Endodermal cell (in vitro differentiated cells): Measurements from ENCODE around the gene TNFRSF9. TPM values are rescaled to one million over a fixed set of nuclear protein-coding genes. Genes with fewer than 3 reads are reported as not detected.

Source experiments
- DNase-seq: peaks from one replicate; pipeline ENCODE4 v3.0.0-alpha.2; 2017
- H3K27ac ChIP-seq: 2 replicates; pipeline ENCODE4 v1.5.1; 2013; ENCODE audit warnings: mild to moderate bottlenecking, low read depth, low read length, moderate library complexity
- H3K27me3 ChIP-seq: 2 replicates; pipeline ENCODE4 v1.6.1; 2013; ENCODE audit warnings: mild to moderate bottlenecking, low read length, moderate library complexity; ENCODE audit not compliant: insufficient read depth, control insufficient read depth, poor library complexity, severe bottlenecking
- H3K36me3 ChIP-seq: 2 replicates; pipeline ENCODE4 v1.7.0; 2013; ENCODE audit warnings: mild to moderate bottlenecking, low read length, moderate library complexity; ENCODE audit not compliant: control insufficient read depth, insufficient read depth
- H3K4me1 ChIP-seq: one replicate; pipeline ENCODE4 v1.7.0; 2013; ENCODE audit warnings: low read length; ENCODE audit not compliant: control insufficient read depth, insufficient read depth
- H3K4me3 ChIP-seq: 2 replicates; pipeline ENCODE4 v1.5.1; 2013; ENCODE audit warnings: mild to moderate bottlenecking, low read length, moderate library complexity
- H3K9ac ChIP-seq: 2 replicates; pipeline ENCODE4 v1.6.1; 2013; ENCODE audit warnings: mild to moderate bottlenecking, low read length, moderate library complexity; ENCODE audit not compliant: poor library complexity, severe bottlenecking; ENCODE audit errors: extremely low read depth
- H3K9me3 ChIP-seq: 2 replicates; pipeline ENCODE4 v1.6.1; 2013; ENCODE audit warnings: mild to moderate bottlenecking, low read length, moderate library complexity; ENCODE audit not compliant: control insufficient read depth
- H3K27ac Mint-ChIP-seq: 2 replicates; pipeline ENCODE4 v1.8.0; 2020; ENCODE audit warnings: mixed read lengths
- H3K27me3 Mint-ChIP-seq: 2 replicates; pipeline ENCODE4 v1.8.0; 2021; ENCODE audit warnings: mild to moderate bottlenecking, mixed read lengths; ENCODE audit not compliant: insufficient read depth
- H3K36me3 Mint-ChIP-seq: 2 replicates; pipeline ENCODE4 v1.8.0; 2020; ENCODE audit warnings: low read depth, mixed read lengths
- H3K4me1 Mint-ChIP-seq: 2 replicates; pipeline ENCODE4 v1.8.0; 2020; ENCODE audit warnings: mixed read lengths
- H3K4me3 Mint-ChIP-seq: 2 replicates; pipeline ENCODE4 v1.8.0; 2020; ENCODE audit warnings: mild to moderate bottlenecking, moderate library complexity, mixed read lengths
- H3K9me3 Mint-ChIP-seq: 2 replicates; pipeline ENCODE4 v1.8.0; 2020; ENCODE audit warnings: mild to moderate bottlenecking, mixed read lengths
- WGBS, 2 experiments: methylation state at CpG; one replicate each; pipeline versions ENCODE4 v1.1.5 to v1.1.7; 2013; ENCODE audit warnings: missing lambda C conversion rate in 2 of 2, mixed read lengths in 1 of 2; ENCODE audit not compliant: insufficient coverage in 1 of 2, insufficient read length in 1 of 2; 5-methylcytosine and 5-hydroxymethylcytosine counted together
- total RNA-seq, 2 donors: library from RNA; stranded (reverse); fragmentation: NEBNext Ultra II Directional in 1 of 2; extraction: Animal tissue kit (Norgen Biotek cat#: 25700) in 1 of 2; gene quantifications; 2 replicates in 1 of 2; 3 replicates in 1 of 2; pipeline ENCODE4 v1.2.1, GENCODE V29; 2021
- TF ChIP-seq, protein P1 (sequence below): fragments of 200-600 bp; sonication (generic); conservative IDR thresholded peaks from 2 replicates; pipeline ENCODE4 v1.5.0; 2021; ENCODE audit warnings: antibody characterized with exemption, mild to moderate bottlenecking

Gene TNFRSF9
- total RNA-seq, 2 donors from 2014 or later, result not detected

GRCh38 chr1:7987528-7987927 is 46.9 kb upstream of the TNFRSF9 start:
- WGBS, 2 experiments, result 90 to 95% methylated on average over 2 to 7 of the region's 7 CpGs
- no peak overlapping the region for H3K4me3 Mint-ChIP-seq

GRCh38 chr1:7985851-7986612 is 45.4 kb upstream of the TNFRSF9 start:
- H3K27me3 Mint-ChIP-seq, result no peaks in the 10 kb centered on the region
- TF ChIP-seq, protein P1, sequence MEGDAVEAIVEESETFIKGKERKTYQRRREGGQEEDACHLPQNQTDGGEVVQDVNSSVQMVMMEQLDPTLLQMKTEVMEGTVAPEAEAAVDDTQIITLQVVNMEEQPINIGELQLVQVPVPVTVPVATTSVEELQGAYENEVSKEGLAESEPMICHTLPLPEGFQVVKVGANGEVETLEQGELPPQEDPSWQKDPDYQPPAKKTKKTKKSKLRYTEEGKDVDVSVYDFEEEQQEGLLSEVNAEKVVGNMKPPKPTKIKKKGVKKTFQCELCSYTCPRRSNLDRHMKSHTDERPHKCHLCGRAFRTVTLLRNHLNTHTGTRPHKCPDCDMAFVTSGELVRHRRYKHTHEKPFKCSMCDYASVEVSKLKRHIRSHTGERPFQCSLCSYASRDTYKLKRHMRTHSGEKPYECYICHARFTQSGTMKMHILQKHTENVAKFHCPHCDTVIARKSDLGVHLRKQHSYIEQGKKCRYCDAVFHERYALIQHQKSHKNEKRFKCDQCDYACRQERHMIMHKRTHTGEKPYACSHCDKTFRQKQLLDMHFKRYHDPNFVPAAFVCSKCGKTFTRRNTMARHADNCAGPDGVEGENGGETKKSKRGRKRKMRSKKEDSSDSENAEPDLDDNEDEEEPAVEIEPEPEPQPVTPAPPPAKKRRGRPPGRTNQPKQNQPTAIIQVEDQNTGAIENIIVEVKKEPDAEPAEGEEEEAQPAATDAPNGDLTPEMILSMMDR, result no peak
- H3K4me3 Mint-ChIP-seq, result no peak overlapping the region
- Histone ChIP-seq H3K9me3 (no peaks in the 10 kb centered on the region), H3K9ac (no peak overlapping the region), H3K27me3 (no peaks in the 10 kb centered on the region), H3K36me3 (peaks cover 65% of the 10 kb centered on the region), H3K4me3 (no peak overlapping the region), H3K4me1 (peaks cover 11% of the 10 kb centered on the region), H3K27ac (no peak overlapping the region)
- H3K4me1 Mint-ChIP-seq, result peaks cover 38% of the 10 kb centered on the region
- no peaks in the 10 kb centered on the region for H3K9me3 Mint-ChIP-seq
- H3K36me3 Mint-ChIP-seq, result peaks cover 58% of the 10 kb centered on the region
- 90 to 91% methylated on average over 10 to 15 of the region's 15 CpGs for WGBS, 2 experiments
- peak; percentile 65 for DNase-seq
- peak overlapping the region; percentile 34 for H3K27ac Mint-ChIP-seq

More at GRCh38 chr1:7987528-7987927, 46.9 kb upstream of the TNFRSF9 start:
- Histone ChIP-seq H3K36me3 (peaks cover 59% of the 10 kb centered on the region), H3K4me1 (peaks cover 10% of the 10 kb centered on the region), H3K27ac (no peak overlapping the region), H3K4me3 (no peak overlapping the region), H3K9me3 (no peaks in the 10 kb centered on the region), H3K9ac (no peak overlapping the region), H3K27me3 (no peaks in the 10 kb centered on the region)
- TF ChIP-seq, protein P1, result no peak
- peaks cover 50% of the 10 kb centered on the region for H3K36me3 Mint-ChIP-seq
- no peaks in the 10 kb centered on the region for H3K9me3 Mint-ChIP-seq
- DNase-seq, result no peak
- H3K4me1 Mint-ChIP-seq, result peaks cover 39% of the 10 kb centered on the region
- H3K27me3 Mint-ChIP-seq, result no peaks in the 10 kb centered on the region
- peak overlapping the region; percentile 66 for H3K27ac Mint-ChIP-seq

GRCh38 chr1:7984811-7985210 is 44.2 kb upstream of the TNFRSF9 start:
- Histone ChIP-seq H3K27me3 (no peaks in the 10 kb centered on the region), H3K36me3 (peaks cover 70% of the 10 kb centered on the region), H3K27ac (no peak overlapping the region), H3K4me3 (no peak overlapping the region), H3K4me1 (peaks cover 11% of the 10 kb centered on the region), H3K9me3 (no peaks in the 10 kb centered on the region), H3K9ac (no peak overlapping the region)
- Mint-ChIP-seq H3K36me3 (peaks cover 60% of the 10 kb centered on the region), H3K9me3 (no peaks in the 10 kb centered on the region), H3K4me1 (peaks cover 38% of the 10 kb centered on the region), H3K27ac (peak overlapping the region; percentile 15), H3K4me3 (no peak overlapping the region), H3K27me3 (no peaks in the 10 kb centered on the region)
- TF ChIP-seq, protein P1, result no peak
- DNase-seq, result no peak
- 92 to 93% methylated on average over 13 to 15 of the region's 15 CpGs for WGBS, 2 experiments
